ENCODE measurements around the gene UBE2F.
"Not testable (repeated sequence)": the region's sequence is repeated elsewhere in the genome, so short reads cannot be mapped to it uniquely, and the experiment has no call there.

The UBE2F gene

DNA sequence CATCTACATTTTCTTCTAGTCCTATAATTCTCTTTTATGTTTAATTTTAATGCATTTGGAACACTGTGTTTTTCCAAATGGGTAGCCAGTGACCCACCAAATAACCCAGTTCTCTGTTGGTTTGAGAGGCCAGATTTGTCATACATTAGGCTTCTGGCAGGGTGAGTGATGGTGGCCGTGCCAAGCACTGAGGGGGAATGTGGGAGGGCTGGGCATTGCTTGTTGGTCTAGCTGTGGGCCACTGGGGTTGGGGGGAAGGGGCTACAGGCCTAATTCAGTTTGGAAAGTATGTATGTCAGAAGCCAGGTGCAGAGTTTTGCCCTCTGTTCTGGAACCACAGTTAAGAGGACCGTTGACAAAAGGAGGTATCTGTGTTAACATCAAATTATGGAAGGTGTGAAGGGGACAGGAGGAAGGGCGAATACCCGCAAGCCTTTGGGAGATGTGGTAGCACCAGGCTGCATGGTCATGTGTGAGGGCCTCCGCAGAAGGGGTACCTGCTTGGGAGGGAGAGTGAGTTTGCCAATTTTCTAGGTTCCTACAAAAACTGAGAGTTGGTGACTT, 55.9 kb downstream of the UBE2F start:
- no peak for DNase-seq

GRCh38 chr2:238023608-238024007, 56.8 kb downstream of the UBE2F start:
- no peak for DNase-seq

GRCh38 chr2:238024986-238025385, 58.2 kb downstream of the UBE2F start:
- DNase-seq: peak; percentile 71

- no peak for DNase-seq
These were observed 59.0 kb downstream of the UBE2F start for GRCh38 chr2:238025741-238026360.

- peak; percentile 59 for DNase-seq
These were observed 60.2 kb downstream of the UBE2F start for GRCh38 chr2:238027058-238027457.

DNA sequence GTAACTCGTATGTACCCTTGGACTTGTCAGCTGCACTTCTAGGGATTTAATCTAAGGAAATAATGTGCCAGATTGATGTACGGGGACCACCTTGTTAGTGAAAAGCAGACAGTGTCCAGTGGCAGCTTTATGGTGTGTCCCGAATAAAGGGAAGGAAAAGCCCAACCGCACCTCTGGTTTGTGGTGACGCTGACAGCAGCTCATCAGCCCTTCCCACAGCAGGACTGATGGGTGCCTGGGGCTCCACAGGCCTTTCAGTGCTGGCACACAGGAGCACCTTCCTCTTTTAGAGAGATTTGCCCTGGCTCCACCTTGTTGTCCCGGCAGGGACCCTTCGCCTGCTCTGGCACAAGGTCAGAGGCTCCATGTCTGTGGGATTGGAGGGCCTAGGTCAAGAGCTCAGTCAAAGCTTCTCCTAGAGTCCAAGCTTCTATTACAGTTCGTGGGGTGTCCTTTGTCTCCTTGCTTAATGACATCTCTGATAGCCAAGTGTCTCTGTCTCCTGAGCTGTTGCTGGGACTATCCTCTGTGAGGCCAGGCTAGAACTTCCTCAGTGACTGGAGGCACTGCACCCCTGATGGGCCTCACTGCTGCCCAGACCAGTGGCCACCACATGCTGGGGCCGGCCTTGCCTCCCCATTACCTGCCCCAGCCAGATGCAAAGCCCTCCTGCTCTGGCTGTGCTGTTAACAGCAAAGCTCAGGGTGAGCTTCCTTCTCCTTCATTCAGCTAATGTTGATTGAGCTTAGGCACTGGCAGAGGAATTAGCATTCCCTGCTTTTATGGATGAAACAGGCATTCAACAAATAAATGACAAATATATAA, 61.0 kb downstream of the UBE2F start:
- no peak for DNase-seq

GRCh38 chr2:238029853-238030252, 63.0 kb downstream of the UBE2F start:
- no peak for DNase-seq

DNA sequence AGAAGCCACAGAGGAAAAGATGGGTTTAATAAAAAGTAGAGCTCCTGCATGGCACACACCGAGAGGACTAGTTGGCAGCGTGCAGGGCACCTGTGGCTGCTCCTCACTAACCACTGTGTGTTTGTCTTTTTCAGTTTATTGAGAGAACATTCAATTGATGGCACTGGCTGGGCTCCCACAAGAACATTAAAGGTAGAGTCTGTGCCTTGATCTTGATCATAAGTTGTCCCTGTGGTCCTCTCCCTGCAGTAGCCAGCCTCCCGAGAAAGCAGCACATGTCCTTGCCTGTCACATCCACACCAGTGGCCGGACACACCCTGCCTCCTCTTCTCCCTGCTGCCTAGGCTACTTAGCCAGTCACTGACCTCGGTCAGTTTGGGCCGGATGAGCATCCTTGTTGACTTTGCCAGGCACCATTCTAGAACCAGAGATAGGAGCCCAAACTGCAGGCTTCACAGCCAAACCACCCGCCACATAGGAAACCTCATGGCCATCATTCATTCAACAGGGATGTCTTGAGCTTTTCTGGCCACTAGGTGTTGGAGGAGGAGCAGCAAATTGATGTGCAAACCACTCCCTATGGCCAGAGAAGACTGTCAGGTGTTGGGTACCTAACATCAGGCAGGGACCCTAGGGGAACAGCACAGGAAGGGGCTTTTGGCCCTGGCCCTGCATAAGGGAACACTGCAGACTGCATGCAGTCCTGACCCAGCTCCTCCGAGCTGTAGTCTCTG, 63.8 kb downstream of the UBE2F start:
- no peak for DNase-seq

GRCh38 chr2:238031751-238032150, 64.9 kb downstream of the UBE2F start:
- DNase-seq: no peak

DNA sequence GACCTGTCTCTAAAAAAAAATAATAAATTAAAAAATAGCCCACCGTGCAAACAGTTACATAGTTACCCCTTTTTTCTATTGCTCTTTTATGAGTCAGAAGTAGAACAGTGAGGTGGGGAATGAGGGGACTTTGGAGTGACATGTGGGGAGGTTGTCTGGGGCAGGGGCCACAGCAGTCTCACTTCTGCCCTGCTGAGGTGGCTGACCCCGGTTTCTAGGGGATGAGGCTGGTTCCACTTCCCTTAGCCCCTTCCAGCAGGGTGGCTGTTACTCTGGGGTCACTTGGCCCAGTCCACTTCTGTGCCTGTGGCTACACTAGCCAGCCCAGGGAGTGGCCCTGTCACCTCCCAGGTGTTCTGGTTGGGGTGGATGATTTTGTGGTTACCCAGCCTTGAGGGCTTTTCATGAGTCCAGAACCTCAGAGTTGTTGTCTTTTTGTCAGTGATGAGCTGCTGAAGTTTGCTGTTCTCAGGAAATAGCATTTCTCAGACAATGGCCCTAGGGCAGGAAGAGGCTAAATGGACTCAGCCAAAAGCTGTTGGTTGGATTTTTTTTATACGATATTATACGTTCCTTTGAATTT, 66.0 kb downstream of the UBE2F start:
- no peak for DNase-seq

DNA sequence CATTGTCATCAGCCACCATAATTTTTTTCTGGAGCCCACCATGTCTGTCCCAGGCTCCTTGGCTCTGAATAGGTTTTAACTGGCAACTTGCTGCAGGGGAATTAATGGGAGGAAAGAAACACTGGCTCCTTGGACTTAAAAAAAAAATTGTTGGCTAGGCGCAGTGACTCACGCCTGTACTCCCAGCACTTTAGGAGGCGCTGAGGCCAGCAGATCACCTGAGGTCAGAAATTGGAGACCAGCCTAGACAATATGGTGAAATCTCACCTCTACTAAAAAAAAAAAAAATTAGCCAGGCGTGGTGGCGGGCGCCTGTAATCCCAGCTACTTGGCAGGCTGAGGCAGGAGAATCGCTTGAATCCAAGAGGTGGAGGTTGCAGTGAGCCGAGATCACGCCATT, 67.2 kb downstream of the UBE2F start:
- DNase-seq: not testable (repeated sequence)

DNA sequence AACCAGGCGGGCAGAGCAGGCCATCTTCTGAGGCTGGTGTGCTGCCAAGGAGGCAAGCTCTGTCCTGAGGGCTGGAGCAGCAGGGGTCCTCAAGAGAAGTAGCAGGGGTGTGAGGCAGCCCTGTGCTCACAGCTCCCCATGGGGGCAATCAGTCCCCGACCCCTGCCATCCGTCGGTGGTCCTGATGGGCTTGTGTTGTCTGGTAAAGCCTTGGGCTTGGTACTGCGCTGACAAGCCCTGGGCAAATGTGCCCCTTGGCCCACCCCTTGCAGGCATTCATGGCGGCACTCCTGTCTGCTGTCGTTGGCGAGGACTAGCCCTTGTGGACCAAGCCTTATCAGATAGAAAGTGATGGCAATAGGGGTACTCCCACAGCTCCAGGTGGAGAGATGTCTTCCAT, 71.4 kb downstream of the UBE2F start:
- DNase-seq: no peak

- DNase-seq: no peak
These were observed 72.3 kb downstream of the UBE2F start for GRCh38 chr2:238039151-238039550.

GRCh38 chr2:238039985-238040384, 73.2 kb downstream of the UBE2F start:
- DNase-seq: no peak

GRCh38 chr2:238040918-238041317, 74.1 kb downstream of the UBE2F start:
- no peak for DNase-seq

DNA sequence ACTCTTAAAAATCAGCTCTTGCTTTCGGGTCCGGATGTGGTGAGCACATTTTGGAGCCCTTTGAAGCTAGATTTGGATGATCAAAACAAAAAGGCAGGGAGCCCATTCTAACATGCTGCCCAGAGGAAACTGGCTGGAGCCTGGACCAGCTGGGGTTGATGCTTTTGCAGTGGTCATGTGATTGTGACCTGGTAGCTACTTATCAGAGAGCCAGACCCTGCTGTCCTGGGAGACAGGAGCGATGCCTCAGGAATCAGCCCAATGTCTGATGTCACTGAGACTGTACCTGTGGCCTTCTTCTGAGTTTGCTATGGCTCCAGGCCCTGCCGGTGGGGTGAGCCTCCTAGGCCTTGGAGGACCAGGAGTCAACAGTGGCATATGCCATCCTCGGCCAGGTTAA, 75.3 kb downstream of the UBE2F start:
- DNase-seq: no peak

GRCh38 chr2:238042849-238043584, 76.2 kb downstream of the UBE2F start:
- DNase-seq: no peak

GRCh38 chr2:238043851-238044250, 77.0 kb downstream of the UBE2F start:
- DNase-seq: no peak

DNA sequence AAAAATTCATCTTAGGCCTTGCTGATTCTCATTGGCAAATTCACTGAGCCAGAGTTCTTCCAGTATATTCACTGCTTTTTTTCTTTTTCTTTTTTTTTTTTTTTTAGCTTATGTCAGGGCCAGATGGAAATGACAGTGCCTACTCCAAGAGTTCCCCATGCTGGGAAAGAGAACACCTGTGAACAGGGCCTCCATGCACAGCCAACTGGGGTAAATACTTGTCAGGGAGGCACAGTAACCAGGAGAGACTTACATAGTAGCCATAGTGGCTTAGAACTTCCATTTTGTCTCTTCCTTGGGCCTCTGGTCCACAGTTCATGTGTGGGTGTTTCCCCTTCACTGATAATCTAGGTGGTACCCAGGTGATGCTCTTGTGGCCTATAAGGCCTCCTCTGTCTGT, 78.8 kb downstream of the UBE2F start:
- DNase-seq: no peak

GRCh38 chr2:238046725-238047270, 80.0 kb downstream of the UBE2F start:
- DNase-seq: no peak

DNA sequence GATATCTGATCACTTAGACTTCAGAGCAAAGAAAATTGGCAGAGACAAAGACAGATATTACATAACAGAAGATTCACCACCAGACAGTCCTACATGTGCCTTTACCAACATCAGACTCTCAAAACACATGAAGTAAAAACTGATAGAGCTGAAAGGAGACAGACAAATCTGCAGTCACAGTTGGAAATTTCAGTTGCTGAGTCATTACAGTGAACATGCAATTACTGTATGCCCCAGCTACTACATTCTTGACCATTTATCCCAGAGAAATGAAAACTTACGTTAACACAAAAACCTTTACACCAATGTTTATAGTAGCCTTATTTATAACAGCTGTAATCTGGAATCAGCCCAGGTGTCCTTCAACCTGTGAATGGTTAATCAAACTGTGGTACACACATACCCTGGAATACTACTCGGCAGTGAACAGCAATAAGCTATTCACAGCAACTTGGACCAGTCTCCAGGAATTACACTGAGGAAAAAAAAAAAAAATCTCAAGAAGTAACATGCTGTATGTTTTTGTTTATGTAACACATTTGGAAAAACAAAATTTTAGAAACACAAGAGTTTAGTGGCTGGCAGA, 86.5 kb downstream of the UBE2F start:
- DNase-seq: peak; percentile 14

Data from fibroblast of skin of abdomen (primary cell).